ENCODE results near the gene WDR73.
"Not testable (repeated sequence)": the region's sequence is repeated elsewhere in the genome, so short reads cannot be mapped to it uniquely, and the experiment has no call there.

- TF ChIP-seq CTCF (IDR thresholded peaks at IDR 0.05); EP300 (IDR thresholded peaks at IDR 0.05); POLR2A (IDR thresholded peaks at IDR 0.05; ENCODE audit: low read depth); POLR2AphosphoS5 (IDR thresholded peaks at IDR 0.05): not testable (repeated sequence)
These were observed 12.2 kb downstream of the WDR73 start for GRCh38 chr15:84641871-84642270.

Data from esophagus muscularis mucosa (tissue), 4 donors.